DMS153 (cell line): ENCODE data around the gene TPRA1.

Experiments used
- DNase-seq: peaks from one replicate; lab custom pipeline; 2025; lab: John Stamatoyannopoulos, UW

TPRA1 gene

DNA sequence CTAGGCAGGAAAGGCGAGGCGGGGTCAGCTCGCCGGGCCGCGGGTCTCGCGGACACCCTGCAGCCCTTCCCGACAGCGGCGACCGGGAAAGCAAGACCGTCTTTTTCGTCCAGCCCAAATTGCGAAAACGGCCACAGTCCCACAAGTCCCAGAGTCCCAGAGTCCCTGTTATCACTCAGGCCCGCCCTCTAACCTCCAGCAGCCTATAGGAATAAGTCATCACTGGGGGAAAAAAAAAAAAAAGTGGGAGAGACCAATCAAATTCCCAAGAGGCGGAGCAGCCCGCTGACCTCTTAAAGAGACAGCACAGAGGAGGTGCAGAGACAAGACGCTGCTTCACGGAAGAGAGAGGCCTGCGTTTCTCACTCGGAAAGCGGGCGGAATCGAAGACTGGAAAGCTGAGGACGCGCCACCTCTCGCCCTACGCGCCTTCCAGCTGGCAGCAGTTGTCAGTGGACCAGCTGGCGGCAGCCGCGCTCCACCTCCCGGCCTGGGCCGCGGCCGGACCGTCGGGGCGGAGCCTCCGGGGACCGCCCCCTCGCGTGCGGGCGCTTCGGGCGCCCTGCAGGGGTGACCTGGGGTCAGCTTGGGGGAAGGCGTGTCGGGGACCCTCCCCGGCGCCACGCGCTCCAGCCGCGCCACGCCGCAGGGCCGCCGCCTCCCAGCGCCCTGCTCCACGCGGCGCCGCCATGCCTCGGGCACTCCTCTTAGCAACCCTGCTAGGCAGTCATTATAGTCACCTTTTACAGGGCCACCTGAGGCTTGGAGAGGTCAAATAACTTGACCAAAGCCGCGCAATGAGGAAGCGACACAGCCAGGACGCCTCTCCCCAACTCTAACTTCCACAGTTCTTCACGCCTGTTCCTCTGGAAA is at the start of gene TPRA1:
TSS of gene TPRA1 (minus strand) at position 141 of the 873 bp plus-strand sequence. CDS start 10,587 bp downstream, outside the sequence.
- DNase-seq = peak; percentile 98

DNA sequence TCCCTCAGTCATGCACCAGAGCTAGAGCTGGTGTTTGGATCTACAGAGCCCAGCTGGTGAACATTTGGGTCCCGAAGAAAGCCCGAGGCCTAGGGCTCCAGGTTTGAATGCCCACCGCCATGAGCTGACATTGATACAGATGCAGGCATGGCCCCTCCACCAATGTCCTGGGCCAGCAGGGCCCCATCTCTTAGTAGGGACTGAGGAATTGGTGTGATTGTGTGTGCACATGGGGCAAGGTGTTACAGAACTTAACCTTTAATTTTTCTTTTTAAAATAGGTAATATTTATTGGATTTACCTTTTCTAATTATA is 49.5 kb upstream of the TPRA1 start:
- DNase-seq = no peak

DNA sequence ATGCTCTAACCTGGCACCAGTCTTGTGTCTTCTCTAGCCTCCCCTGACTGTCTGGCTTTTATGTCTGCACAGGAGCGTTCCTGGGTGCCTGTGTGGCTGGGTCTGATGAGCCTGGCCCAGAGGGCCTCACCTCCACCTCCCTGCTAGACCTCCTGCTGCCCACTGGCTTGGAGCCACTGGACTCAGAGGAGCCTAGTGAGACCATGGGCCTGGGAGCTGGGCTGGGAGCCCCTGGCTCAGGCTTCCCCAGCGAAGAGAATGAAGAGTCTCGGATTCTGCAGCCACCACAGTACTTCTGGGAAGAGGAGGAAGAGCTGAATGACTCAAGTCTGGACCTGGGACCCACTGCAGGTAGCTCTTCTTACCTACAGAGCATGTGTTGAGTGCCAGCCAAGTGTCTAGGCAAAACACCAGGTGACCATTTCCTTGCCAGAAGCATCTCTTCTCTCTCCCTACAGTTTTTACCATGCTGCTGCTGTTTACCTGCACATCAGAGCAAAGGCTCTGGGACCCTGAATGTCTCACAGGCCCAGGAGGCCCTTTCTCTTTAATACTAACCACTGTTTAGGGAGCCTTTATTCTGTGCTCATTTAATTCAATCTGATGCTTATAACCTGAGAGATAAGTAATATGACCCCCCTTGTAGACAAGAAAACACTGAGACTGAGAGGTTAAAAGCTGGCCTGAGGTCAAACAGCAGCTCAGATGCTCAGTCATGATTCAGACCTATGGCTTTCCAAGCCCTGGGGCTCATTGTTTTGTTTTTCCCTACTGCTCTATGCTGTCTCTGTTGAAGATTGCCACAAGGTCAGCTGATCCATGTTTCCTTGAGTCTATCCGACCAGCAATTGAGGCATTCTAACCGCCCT is 48.9 kb upstream of the TPRA1 start:
- DNase-seq = no peak

DNA sequence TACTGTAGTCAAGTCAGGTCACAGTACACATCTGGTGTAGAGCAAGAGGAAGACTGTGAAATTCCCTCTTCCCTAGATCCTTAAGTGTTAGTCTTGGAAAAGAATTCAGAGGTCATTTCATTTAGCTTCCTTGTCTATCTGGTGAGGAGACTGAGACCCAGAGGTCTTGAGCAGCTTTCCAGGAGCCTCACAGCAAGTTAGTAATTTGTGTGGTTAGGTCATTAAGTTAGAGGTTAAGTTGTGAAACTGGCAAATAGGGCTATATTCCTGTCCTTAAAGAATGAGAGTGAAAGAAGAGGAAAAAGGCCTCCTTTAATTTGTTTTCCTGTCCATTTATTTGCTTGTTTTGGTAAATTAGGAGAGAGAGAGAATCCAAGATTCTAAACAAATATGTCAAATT is 47.4 kb upstream of the TPRA1 start:
- no peak for DNase-seq

DNA sequence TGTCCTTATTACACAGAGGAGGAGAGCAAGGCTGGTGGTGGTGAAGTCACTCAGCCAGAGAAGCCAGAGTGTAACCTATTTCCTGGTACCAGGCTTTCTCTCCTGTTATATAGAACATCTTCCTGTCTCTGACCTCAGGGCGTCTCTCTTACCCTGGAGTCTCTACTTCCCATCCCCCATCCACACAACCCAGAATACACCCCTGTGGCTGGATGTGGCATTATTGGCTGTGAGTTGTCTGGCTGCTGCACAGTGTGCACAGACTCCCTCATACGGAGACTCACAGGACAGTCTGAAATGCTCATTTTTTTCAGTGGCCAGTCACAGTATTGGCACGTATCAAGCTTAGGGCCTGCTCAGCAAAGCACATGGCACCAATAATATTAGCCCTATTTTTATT is 47.0 kb upstream of the TPRA1 start:
- DNase-seq = peak; percentile 34

DNA sequence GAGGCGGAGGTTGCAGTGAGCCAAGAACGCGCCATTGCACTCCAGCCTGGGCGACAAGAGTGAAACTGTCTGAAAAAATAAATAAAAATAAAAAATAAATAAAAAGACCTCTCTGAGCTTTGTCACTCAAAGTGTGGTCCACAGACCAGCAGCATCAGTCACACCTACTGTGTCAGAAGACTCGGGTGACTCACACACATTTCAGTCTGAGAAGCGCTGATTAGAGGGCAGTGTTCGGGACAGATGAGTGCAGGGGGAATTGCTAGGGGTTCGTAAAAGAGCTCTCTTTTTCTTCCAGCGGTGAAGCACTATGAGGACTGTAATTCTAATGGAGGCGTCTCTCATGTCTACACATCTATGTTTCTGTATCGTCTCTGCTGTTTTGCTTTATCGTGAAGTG is 44.1 kb upstream of the TPRA1 start:
- no peak for DNase-seq

DNA sequence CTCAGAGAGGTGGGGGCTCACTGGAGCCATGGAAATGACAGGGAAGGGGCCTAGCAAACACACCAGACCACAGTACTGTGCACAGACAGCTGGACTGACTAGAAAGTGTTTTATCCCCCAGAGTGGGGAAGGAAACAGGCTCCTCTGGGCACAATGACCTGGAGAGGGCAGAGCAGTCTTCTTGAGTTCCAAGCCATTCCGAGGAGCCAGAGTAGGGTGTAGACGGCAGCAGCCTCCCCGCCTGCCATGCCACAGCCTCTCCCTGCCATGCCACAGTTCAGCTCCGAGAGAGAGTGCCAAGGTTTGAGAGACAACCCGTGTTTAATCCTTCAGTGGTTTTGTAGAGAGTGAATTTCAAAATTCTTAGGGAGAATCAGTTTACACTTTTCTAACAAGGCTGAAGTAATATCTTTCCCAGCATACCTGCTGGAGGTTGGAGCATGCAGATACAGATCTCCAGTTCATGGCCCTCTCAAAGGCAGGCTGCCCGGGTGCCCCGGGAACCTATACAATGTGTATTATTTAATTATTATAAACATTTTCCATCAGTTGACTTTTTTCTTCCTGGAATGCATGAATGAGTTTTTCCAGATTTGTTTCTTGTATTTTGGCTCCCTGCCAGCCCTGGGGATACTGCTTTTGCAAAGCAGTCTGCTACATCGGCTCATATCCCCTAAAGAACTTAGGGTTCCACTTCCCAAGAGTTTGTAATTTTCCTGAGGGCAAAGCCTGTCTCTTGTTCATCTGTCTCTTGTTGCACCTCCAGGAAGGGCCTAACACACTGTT is 41.7 kb upstream of the TPRA1 start:
- DNase-seq = no peak

DNA sequence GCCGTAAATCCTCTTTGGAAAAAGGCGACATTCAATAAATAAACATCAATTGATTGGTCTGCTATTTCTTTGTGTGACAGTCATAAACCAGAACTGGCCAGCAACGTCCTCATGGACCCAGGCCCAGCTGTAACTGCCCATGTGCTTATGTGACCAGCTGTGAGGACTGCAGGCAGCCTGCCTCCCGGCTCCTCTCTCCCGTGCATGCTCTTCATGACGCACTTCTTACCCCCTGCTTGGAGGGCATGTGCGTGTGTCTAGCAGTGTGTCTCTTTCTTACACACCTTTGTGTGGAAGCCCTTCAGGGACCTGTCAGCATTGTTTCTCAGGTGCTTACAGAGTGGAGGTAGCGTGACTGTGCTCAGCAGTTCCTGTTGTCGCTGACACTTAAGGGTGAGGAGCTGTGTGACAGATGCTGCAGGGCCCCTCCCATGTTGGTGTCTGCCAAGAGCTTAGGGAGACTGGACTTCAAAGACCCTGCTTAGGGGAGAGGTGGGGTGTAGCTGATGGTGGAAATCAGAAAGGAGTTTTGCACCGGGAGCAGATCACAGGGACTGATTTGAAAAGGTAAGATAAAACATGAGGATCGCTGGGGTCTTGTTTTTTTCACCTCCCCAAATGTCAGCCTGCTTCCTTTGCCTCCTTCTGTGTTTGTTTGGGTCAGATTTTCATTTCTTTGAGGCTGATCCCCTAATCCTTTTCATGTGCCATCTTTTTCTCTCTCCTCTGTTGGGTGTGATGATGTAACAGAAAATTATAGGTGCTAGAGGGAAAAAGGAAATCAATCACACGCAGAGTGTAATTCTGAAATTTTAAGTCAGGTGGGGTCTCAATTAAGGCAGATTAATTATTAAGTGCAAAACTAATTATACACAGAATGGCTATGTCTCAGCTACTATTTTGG is 40.5 kb upstream of the TPRA1 start:
- DNase-seq = peak; percentile 64

DNA sequence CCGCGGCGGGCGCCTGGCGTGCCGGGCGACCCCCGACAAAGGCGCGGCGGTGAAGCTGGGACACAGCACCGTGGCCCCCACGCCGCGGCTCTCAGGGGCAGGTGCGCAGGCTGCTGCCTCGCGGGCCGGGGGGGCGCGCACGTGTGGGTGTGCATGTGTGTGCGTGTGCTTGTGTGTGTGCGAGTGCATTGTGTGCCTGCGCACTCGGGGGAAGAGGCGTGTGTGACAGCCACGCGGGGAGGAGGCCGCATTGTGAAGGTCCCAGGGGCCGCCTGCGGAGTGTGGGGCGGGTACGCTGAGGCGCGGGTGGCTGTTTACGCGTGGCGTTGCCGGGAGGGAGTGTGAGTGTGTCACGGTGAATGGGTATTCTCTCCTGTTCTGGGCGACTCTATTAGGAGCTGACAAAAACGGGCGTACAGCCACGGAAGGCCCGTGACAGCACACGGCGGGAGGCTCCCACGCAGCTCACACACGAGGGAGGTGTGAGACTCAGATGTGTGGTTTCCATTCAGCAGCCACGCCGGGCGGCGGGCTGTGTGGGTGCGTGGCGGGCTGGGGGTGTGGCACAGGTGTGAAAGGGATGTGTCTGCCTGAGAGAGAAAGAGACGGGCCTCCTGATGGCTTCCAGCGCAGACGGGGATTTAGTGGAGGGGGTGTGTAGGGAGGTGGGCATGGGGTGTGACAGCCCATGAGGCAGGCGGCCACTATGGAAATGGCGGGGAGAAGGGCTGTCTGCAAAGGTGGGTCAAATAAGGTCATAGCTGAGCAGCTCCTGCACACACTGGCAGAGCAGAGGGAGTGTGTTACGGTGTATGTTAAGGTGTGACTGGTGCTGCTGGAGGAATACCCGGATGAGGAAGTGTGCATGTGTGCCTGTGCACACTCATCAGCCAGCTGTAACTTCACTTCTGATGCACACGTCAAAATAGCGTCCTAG is 39.2 kb upstream of the TPRA1 start:
- peak; percentile 59 for DNase-seq

DNA sequence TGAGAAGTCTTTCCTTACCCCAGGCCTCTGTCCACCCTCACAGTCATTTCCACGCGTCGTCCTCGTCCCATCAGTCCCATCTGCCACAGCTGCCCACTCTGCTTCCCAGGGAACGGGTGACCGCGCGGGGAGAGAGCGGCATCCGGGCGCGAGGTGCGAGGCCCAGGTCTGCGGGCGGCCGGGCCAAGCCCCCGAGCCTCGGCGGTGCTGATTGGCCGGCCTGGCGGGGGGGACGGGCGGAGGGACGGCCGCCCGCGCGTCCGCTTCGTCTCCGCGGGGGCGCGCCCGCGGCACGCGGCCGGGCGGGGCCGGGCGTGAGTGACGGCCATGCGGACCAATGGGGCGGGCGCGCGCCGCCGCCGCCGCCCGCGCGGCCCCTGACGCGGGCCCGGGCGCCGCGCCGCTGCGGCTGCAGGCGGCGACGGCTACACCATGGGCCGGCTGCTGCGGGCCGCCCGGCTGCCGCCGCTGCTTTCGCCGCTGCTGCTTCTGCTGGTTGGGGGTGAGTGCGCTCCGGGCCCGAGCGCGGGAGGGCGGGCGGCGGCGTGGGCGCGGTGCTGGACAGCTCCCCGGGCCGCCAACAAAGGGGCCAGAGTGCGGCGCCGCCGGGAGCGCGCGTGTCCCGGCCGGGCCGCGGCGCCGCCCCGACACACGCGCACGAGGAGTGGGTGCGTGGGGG is 38.4 kb upstream of the TPRA1 start, which contains the start of gene PODXL2:
TSS of gene PODXL2 (plus strand) at position 398 of the 679 bp plus-strand sequence. CDS start at position 433, 35 bp downstream.
- peak; percentile 42 for DNase-seq

DNA sequence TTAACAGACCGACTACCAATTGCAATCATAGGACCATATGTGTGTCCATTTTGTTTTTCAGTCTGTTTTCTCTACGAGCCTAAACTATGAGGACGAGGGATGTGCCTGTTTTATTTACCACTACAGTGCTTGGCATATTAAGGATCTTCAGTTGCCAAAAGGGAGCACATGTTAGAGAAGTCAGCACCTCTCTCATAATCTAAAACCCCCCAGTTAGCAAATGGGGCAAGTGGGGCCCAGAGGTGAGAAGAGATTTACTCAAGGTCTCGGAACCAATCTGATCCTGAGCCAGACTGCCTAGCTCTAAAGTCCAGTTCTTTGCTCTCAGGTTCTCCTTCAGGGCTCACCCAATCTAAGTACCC is 37.9 kb upstream of the TPRA1 start:
- DNase-seq = no peak

DNA sequence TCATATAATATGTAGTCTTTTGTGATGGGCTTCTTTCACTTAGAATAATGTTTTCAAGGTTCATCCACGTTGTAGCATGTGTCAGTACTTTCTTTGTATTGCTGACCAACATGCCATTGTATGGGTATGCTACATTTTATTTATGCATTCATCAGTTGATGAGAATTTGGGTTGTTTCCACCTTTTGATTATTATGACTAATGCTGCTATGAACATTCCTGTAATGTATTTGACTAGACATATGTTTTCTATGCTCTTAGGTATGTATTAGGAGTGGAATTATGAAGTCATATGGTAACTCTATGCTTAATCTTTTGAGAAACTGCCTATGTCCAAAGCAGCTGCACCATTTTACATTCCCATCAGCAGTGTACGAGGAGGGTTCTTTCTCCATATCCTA is 35.3 kb upstream of the TPRA1 start:
- DNase-seq = no peak

DNA sequence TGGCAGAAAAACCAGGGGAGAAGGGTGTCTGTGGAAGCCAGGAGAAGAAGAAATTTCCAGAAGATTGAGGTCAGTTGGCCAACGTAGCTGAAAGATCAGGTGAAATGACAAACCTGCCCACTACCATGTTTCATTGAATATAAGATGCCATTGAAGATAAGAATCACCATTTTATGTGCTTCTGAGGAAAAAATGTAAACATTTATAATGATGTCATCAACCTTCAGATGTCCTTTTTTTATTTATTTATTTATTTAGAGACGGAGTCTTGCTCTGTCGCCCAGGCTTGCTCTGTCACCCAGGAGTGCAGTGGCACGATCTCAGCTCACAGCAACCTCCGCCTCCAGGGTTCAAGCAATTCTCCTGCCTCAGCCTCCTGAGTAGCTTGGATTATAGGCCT is 33.5 kb upstream of the TPRA1 start:
- no peak for DNase-seq

DNA sequence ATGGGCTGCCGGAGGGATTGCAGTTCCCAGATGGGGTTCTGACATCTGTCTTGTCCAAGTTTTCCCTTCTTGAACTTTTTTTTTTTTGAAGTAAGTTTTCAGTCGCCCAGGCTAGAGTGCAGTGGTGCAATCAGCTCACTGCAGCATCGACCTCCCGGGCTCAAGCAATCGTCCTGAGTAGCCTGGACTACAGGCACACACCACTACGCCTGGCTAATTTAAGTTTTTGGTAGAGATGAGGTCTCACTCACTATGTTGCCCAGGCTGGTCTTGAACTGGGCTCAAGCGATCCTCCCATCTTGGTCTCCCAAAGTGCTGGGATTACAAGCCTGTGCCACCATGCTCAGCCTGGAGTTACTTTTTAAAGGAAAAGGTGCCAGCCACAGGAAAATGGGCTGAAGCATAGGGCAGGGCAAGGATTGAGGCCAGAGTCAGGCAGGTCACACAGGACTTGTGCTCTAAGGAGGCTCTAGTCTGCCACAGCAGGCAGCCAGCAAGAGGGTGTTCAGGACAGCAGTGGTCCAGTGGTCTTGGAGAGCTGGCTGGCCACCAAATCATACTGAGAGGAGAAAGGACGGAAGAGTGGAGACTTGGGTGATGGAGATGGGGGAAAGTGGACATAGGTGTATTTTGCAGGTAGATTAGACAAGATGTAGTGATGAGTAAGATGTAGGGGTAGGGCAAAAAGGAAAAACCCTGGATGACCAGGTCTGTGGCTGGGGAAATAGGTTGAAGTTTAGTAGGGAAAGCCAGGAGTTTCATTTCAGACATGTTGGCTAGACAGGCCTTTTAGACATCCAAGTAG is 32.4 kb upstream of the TPRA1 start:
- DNase-seq = no peak

DNA sequence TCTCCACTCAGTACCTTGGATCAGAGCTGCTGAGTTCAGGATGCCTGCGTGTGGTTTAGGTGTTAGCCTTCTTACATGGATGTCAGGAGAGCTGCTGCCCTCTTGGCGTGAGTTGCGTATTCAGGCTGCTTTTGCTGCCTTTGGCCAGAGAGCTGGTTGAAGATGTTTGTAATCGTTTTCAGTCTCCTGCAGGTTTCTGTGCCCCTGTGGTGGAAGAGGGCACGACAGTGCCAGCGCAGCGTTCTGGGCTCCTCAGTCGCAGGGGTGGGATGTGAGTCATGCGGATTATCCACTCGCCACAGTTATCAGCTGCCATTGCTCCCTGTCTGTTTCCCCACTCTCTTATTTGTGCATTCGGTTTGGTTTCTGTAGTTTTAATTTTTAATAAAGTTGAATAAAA is 31.5 kb upstream of the TPRA1 start:
- DNase-seq = no peak

DNA sequence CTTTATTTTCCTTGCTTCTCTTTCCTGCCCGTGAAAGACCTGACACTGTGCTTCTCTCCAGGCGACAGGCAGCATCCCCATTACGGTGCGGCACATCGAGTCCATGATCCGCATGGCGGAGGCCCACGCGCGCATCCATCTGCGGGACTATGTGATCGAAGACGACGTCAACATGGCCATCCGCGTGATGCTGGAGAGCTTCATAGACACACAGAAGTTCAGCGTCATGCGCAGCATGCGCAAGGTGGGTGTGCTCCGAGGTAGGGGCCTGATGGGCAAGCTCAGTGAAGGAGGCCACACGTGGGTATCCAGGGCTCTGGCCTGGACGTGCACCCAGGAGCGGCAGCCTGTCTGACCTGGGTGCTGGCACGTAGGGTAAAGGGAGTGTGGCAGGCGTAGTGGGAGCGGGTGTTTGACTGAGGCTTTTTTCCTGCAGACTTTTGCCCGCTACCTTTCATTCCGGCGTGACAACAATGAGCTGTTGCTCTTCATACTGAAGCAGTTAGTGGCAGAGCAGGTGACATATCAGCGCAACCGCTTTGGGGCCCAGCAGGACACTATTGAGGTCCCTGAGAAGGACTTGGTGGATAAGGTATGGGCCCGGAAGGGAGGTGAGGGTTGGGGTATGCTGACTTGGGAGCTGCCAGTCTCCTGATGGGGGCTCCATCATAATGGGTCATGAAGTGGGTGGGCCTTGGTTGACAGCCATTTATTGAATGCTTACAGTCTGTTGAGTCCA is 30.3 kb upstream of the TPRA1 start:
- DNase-seq = no peak

DNA sequence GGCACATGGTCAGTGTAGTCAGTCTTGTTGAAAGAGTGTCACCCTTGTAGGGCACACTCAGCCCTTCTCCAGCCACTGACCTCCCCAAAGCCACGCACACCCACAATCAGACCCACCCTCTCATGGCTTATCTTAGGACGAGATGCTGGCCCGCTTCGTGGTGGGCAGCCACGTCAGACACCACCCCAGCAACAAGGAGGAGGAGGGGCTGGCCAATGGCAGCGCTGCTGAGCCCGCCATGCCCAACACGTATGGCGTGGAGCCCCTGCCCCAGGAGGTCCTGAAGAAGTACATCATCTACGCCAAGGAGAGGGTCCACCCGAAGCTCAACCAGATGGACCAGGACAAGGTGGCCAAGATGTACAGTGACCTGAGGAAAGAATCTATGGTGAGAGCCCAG is 28.4 kb upstream of the TPRA1 start:
- no peak for DNase-seq
